NT2/D1 (cell line): ENCODE results near the gene EEA1.

Experiments used
- DNase-seq: peaks from one replicate; pipeline ENCODE4 v3.0.0-alpha.2; 2011; ENCODE audit warnings: low read depth, low spot score
- H3K27me3 ChIP-seq: 2 replicates; pipeline ENCODE4 v1.6.0; 2011; ENCODE audit warnings: mild to moderate bottlenecking; ENCODE audit not compliant: insufficient read length, insufficient read depth
- H3K36me3 ChIP-seq: 2 replicates; pipeline ENCODE4 v1.6.1; 2011; ENCODE audit warnings: mild to moderate bottlenecking, low read length, mixed read lengths; ENCODE audit not compliant: insufficient read depth, insufficient read length
- H3K4me1 ChIP-seq: 2 replicates; pipeline ENCODE4 v1.5.1; 2011; ENCODE audit not compliant: insufficient read depth, insufficient read length
- H3K4me3 ChIP-seq: 2 replicates; pipeline ENCODE4 v1.5.1; 2011; ENCODE audit warnings: low read depth; ENCODE audit not compliant: insufficient read length
- H3K9ac ChIP-seq: 2 replicates; pipeline ENCODE4 v1.6.0; 2011; ENCODE audit warnings: low read depth; ENCODE audit not compliant: insufficient read length
- H3K9me3 ChIP-seq: 2 replicates; pipeline ENCODE4 v1.5.1; 2011; ENCODE audit warnings: mild to moderate bottlenecking, low read length; ENCODE audit not compliant: insufficient read depth
- SUZ12 ChIP-seq: IDR thresholded peaks from 2 replicates; pipeline ENCODE4 v1.6.1; 2011; ENCODE audit not compliant: insufficient read length, insufficient read depth; ENCODE audit errors: extremely low read depth
- YY1 ChIP-seq: IDR thresholded peaks from 2 replicates; pipeline ENCODE4 v1.6.1; 2011; ENCODE audit not compliant: insufficient read length, insufficient read depth
- ZNF274 ChIP-seq: IDR thresholded peaks from 2 replicates; pipeline ENCODE4 v1.6.1; 2011; ENCODE audit warnings: mild to moderate bottlenecking, low read depth, low read length

The EEA1 gene

DNA sequence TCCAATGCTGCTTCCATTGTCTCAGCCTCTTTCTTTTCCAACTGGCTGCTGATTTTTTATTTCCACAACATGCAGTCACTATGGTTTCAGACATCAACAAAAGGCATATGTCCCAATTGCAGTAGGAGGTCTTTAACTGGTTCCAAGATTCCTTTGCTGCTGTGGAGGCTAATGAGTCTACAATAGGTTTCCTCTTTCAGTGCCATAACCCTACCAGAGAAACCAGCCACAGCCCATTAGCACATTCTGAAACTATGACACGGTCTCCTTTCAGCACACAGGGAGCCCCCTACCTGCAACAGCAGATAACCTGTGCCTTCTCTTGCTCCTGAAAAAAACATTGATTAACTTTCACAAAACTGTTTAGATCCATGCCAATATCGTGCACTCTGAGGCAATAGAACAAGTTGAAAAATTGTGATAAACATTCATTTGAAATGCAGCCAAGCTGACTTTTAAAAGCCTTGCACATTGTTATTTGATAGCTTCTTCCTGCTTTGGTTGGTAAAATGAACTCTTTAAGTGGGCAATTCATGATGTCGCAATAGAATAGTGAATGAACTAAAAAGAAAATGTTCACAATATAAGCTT lies 193.9 kb downstream of the EEA1 start:
- DNase-seq, result no peak
- H3K4me3 ChIP-seq, result no peak overlapping the region

GRCh38 chr12:92733661-92734060 lies 195.4 kb downstream of the EEA1 start:
- DNase-seq, result no peak
- no peaks in the 10 kb centered on the region for H3K36me3 ChIP-seq
- no peaks in the 10 kb centered on the region for H3K9me3 ChIP-seq
- H3K4me1 ChIP-seq, result no peaks in the 10 kb centered on the region
- no peak overlapping the region for H3K9ac ChIP-seq
- no peak overlapping the region for H3K4me3 ChIP-seq
- no peaks in the 10 kb centered on the region for H3K27me3 ChIP-seq
- TF ChIP-seq SUZ12, result no peak
- TF ChIP-seq ZNF274, result no peak
- no peak for TF ChIP-seq YY1

More for the DNA sequence above, 193.9 kb downstream of the EEA1 start:
- no peaks in the 10 kb centered on the region for H3K9me3 ChIP-seq
- TF ChIP-seq YY1 (no peak), SUZ12 (no peak), ZNF274 (no peak)
- H3K36me3 ChIP-seq, result no peaks in the 10 kb centered on the region
- no peaks in the 10 kb centered on the region for H3K27me3 ChIP-seq
- H3K9ac ChIP-seq, result no peak overlapping the region
- H3K4me1 ChIP-seq, result no peaks in the 10 kb centered on the region

DNA sequence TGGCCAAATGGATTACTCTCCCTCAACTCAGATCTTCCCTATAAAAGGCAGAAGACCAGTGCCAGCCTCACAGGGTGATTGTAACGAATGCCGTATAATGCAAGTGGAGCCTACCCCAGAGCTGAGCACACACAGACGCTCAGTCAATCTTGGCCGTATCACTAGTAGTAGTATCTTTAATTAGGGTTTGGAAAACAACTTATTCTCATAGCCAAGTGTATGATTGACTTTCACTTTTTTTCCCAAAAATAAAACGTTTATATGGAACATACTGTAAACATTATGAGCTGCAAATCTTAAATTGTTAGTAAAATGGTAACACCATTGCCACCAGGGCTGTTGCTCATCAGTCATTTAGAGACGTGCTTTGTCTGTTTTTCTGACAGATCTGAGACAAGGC lies 195.9 kb downstream of the EEA1 start:
- Histone ChIP-seq H3K27me3 (no peaks in the 10 kb centered on the region), H3K4me3 (no peak overlapping the region), H3K9ac (no peak overlapping the region), H3K36me3 (no peaks in the 10 kb centered on the region), H3K4me1 (no peaks in the 10 kb centered on the region), H3K9me3 (no peaks in the 10 kb centered on the region)
- DNase-seq, result no peak
- TF ChIP-seq SUZ12, result no peak
- TF ChIP-seq ZNF274, result no peak
- TF ChIP-seq YY1, result no peak

- Histone ChIP-seq H3K27me3 (no peaks in the 10 kb centered on the region), H3K9ac (no peak overlapping the region), H3K9me3 (no peaks in the 10 kb centered on the region), H3K4me3 (no peak overlapping the region), H3K4me1 (no peaks in the 10 kb centered on the region), H3K36me3 (no peaks in the 10 kb centered on the region)
- no peak for DNase-seq
- TF ChIP-seq SUZ12 (no peak), YY1 (no peak), ZNF274 (no peak)
Observed at GRCh38 chr12:92732716-92733115, 196.4 kb downstream of the EEA1 start.

- Histone ChIP-seq H3K9ac (no peak overlapping the region), H3K9me3 (no peaks in the 10 kb centered on the region), H3K4me1 (no peaks in the 10 kb centered on the region), H3K4me3 (no peak overlapping the region), H3K27me3 (no peaks in the 10 kb centered on the region), H3K36me3 (no peaks in the 10 kb centered on the region)
- DNase-seq, result no peak
- TF ChIP-seq YY1 (no peak), SUZ12 (no peak), ZNF274 (no peak)
Observed at GRCh38 chr12:92732216-92732615, 196.9 kb downstream of the EEA1 start.

DNA sequence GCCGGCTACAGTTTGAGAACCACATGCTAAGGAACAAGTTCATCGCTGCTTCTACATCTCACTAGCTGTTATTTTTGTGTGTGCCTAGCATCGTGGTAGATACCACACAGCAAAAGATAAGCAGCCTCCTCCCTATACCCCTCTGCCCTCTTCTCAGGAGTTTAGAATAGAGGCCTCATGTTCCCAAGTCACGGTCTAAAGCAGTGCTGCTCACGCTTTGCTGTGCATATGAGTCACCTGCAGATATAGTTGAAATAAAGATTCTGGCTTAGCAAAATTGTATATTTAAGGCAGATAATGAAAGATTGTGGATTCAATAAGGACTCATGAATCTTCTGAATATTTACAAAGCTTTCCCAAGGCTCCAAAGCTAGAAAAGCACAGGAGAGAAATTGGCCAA lies 198.3 kb downstream of the EEA1 start:
- no peak for DNase-seq
- Histone ChIP-seq H3K27me3 (no peaks in the 10 kb centered on the region), H3K36me3 (no peaks in the 10 kb centered on the region), H3K4me1 (no peaks in the 10 kb centered on the region), H3K4me3 (no peak overlapping the region), H3K9me3 (no peaks in the 10 kb centered on the region), H3K9ac (no peak overlapping the region)
- no peak for TF ChIP-seq SUZ12
- no peak for TF ChIP-seq ZNF274
- no peak for TF ChIP-seq YY1

- Histone ChIP-seq H3K27me3 (no peaks in the 10 kb centered on the region), H3K4me3 (no peak overlapping the region), H3K4me1 (no peaks in the 10 kb centered on the region), H3K36me3 (no peaks in the 10 kb centered on the region), H3K9ac (no peak overlapping the region), H3K9me3 (peaks cover 7% of the 10 kb centered on the region)
- TF ChIP-seq SUZ12 (no peak), ZNF274 (no peak), YY1 (no peak)
- no peak for DNase-seq
Observed at GRCh38 chr12:92729773-92730305, 199.3 kb downstream of the EEA1 start.

DNA sequence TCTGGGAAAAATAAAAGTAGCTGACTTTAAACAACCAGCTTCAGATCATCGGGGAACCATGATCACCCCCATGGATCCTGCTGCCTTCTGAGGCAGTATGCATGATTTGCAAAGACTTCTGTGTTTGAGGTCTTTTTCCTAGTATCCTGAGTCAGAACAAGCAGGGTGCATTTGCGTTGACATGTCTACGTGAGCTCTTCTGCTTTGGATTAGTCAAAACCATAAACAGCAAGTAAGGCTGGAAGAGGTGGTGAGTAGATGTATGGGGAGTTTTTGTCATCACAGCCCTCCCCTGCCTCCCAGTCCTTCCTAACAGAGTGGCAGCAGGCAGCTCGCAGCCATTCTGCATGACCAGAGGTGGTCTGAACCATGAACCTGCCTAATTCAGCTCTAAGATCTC lies 202.2 kb downstream of the EEA1 start:
- H3K9ac ChIP-seq, result no peak overlapping the region
- peaks cover 21% of the 10 kb centered on the region for H3K9me3 ChIP-seq
- no peak overlapping the region for H3K4me3 ChIP-seq
- no peak for DNase-seq
- no peaks in the 10 kb centered on the region for H3K36me3 ChIP-seq
- no peaks in the 10 kb centered on the region for H3K4me1 ChIP-seq
- TF ChIP-seq YY1 (no peak), ZNF274 (no peak), SUZ12 (no peak)
- no peaks in the 10 kb centered on the region for H3K27me3 ChIP-seq
